ENCODE results near the gene DSCAML1.

DNA sequence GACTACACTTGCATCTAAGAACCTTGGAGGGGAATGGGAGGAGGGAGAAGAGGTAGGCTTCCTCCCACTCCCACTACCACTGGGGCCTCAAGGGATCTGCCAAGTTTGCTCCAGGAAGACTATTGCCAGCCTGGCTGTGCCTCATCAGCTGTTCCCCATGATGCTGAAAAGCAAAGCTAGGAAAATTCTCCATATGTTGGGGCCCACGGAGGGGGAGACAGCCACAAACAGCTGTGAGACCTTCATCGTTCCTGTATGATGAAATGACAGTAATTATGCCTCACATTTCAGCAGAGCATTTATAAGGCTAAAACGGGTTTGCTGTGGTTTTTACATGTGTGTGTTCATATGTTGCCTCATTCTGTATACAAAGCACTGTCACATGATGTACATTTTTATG is 6.7 kb downstream of the DSCAML1 start:
- TF ChIP-seq CTCF (IDR thresholded peaks at IDR 0.05 in 2 of 3, conservative IDR thresholded peaks at IDR 0.05 in 1 of 3; ENCODE audit: borderline replicate concordance in 1 of 3, insufficient read depth in 1 of 3, low read depth in 2 of 3, low read length in 2 of 3), result no peak
- no peak for TF ChIP-seq POLR2A (IDR thresholded peaks at IDR 0.05; ENCODE audit: borderline replicate concordance, extremely low read depth, insufficient read depth, insufficient read length)
- TF ChIP-seq EZH2phosphoT487 (IDR thresholded peaks at IDR 0.05; ENCODE audit: borderline replicate concordance), result no peak
- TF ChIP-seq, protein P1, sequence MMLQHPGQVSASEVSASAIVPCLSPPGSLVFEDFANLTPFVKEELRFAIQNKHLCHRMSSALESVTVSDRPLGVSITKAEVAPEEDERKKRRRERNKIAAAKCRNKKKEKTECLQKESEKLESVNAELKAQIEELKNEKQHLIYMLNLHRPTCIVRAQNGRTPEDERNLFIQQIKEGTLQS (IDR thresholded peaks at IDR 0.05), result no peak
- no peak for TF ChIP-seq CEBPB (IDR thresholded peaks at IDR 0.05; ENCODE audit: low read depth)
- no peak for TF ChIP-seq CBX3 (IDR thresholded peaks at IDR 0.05; ENCODE audit: low read depth)
- TF ChIP-seq EZH2 (IDR thresholded peaks at IDR 0.05), result no peak
- TF ChIP-seq ZNF274 (IDR thresholded peaks at IDR 0.05; ENCODE audit: low read depth, low read length), result no peak
- no peak for TF ChIP-seq YY1 (IDR thresholded peaks at IDR 0.05; ENCODE audit: extremely low read depth, insufficient replicate concordance, low read depth, low read length)
- no peak for TF ChIP-seq FOSL1 (IDR thresholded peaks at IDR 0.05; ENCODE audit: low read depth)

Measured in HCT116 (cell line).